B cell (primary cell): ENCODE data around the gene GDPD4. TPM values are rescaled to one million over a fixed set of nuclear protein-coding genes. Genes with fewer than 3 reads are reported as not detected.

Experiments
- ATAC-seq: fragments of 200-7000 bp; cut with Tn5 transposase; one replicate; pipeline ENCODE4 v1.10.0; 2021; ENCODE audit warnings: low read depth, mild to moderate bottlenecking, moderate number of reproducible peaks, moderate library complexity
- CTCF ChIA-PET: fragments of 350-600 bp; sonication (Branson Sonifier 250); formaldehyde crosslinking; loops from one replicate; lab custom pipeline; 2021; ENCODE audit warnings: antibody characterized with exemption, inconsistent platforms; lab: Charles Lee
- POLR2A ChIA-PET: fragments of 350-600 bp; sonication (Branson Sonifier 250); formaldehyde crosslinking; loops from one replicate; lab custom pipeline; 2021; ENCODE audit warnings: antibody characterized with exemption; lab: Charles Lee
- DNase-seq: peaks from one replicate; pipeline ENCODE4 v3.0.0; 2013
- H2AFZ ChIP-seq: 2 replicates; pipeline ENCODE4 v1.6.1; 2012; ENCODE audit warnings: mild to moderate bottlenecking, low read depth, low read length; ENCODE audit not compliant: insufficient read depth, poor library complexity, severe bottlenecking
- H3K27ac ChIP-seq, 2 donors: 1 replicate in 1 of 2; 2 replicates in 1 of 2; pipeline ENCODE4 v1.5.1; 2012 to 2013; ENCODE audit warnings: low read length in 2 of 2, mild to moderate bottlenecking in 2 of 2, moderate library complexity in 1 of 2
- H3K27me3 ChIP-seq, 4 experiments: fragments of 200-600 bp in 1 of 4; sonication (generic) in 1 of 4; replicated peaks in 1 of 4; 1 replicate in 2 of 4; 2 replicates in 2 of 4; pipeline versions ENCODE4 v1.6.1 to v1.7.0; 2013 to 2016; ENCODE audit warnings: low read length in 3 of 4, mild to moderate bottlenecking in 2 of 4, mixed read lengths in 1 of 4, moderate library complexity in 1 of 4; ENCODE audit not compliant: insufficient read depth in 4 of 4, control insufficient read depth in 3 of 4; ENCODE audit errors: control extremely low read depth in 1 of 4
- H3K36me3 ChIP-seq, 2 experiments: replicated peaks in 1 of 2; 1 replicate in 1 of 2; 2 replicates in 1 of 2; pipeline versions ENCODE4 v1.6.1 to v1.7.1; 2013; ENCODE audit warnings: low read length in 1 of 2; ENCODE audit not compliant: insufficient read depth in 2 of 2, control insufficient read depth in 1 of 2; ENCODE audit errors: control extremely low read depth in 1 of 2, extremely low read depth in 1 of 2
- H3K4me1 ChIP-seq, 2 donors: fragments of 200-600 bp in 1 of 2; sonication (generic) in 1 of 2; 1 replicate in 1 of 2; 2 replicates in 1 of 2; pipeline versions ENCODE4 v1.5.1 to v1.6.1; 2013 to 2017; ENCODE audit warnings: low read length in 2 of 2; ENCODE audit not compliant: control insufficient read depth in 2 of 2, insufficient read depth in 2 of 2
- H3K4me2 ChIP-seq: replicated peaks from 2 replicates; pipeline ENCODE3; 2012; ENCODE audit warnings: mild to moderate bottlenecking, low read depth, low read length; ENCODE audit not compliant: poor library complexity, severe bottlenecking
- H3K4me3 ChIP-seq, 5 experiments: fragments of 200-600 bp in 1 of 5; sonication (generic) in 1 of 5; 1 replicate in 3 of 5; 2 replicates in 2 of 5; pipeline versions ENCODE4 v1.5.1 to v1.7.0; 2011 to 2016; ENCODE audit warnings: low read length in 4 of 5, mild to moderate bottlenecking in 4 of 5, low read depth in 2 of 5, control low read depth in 1 of 5, moderate library complexity in 1 of 5; ENCODE audit not compliant: insufficient read depth in 1 of 5; ENCODE audit errors: control extremely low read depth in 1 of 5, extremely low read depth in 1 of 5
- H3K79me2 ChIP-seq: fragments of 200-600 bp; sonication (generic); one replicate; pipeline ENCODE4 v1.6.0; 2016; ENCODE audit warnings: low read length; ENCODE audit not compliant: control insufficient read depth, insufficient read depth
- H3K9ac ChIP-seq: fragments of 200-600 bp; sonication (generic); 2 replicates; pipeline ENCODE4 v1.6.1; 2017; ENCODE audit warnings: mild to moderate bottlenecking, low read length, moderate library complexity
- H3K9me3 ChIP-seq, 3 donors: one replicate each; pipeline versions ENCODE4 v1.6.1 to v1.7.1; 2013; ENCODE audit warnings: low read length in 2 of 3; ENCODE audit not compliant: control insufficient read depth in 2 of 3, insufficient read depth in 1 of 3; ENCODE audit errors: control extremely low read depth in 1 of 3
- H4K20me1 ChIP-seq: 2 replicates; pipeline ENCODE4 v1.6.0; 2012; ENCODE audit warnings: mild to moderate bottlenecking, low read length; ENCODE audit not compliant: insufficient read depth, control insufficient read depth, poor library complexity, severe bottlenecking
- H3K27ac Mint-ChIP-seq: one replicate; pipeline ENCODE4 v1.8.0; 2021; ENCODE audit warnings: mixed read lengths
- H3K27me3 Mint-ChIP-seq: one replicate; pipeline ENCODE4 v1.8.0; 2021; ENCODE audit warnings: mixed read lengths
- H3K4me1 Mint-ChIP-seq: one replicate; pipeline ENCODE4 v1.8.0; 2021; ENCODE audit warnings: mixed read lengths
- H3K4me3 Mint-ChIP-seq: one replicate; pipeline ENCODE4 v1.8.0; 2021; ENCODE audit warnings: mixed read lengths
- H3K9me3 Mint-ChIP-seq: one replicate; pipeline ENCODE4 v1.8.0; 2022; ENCODE audit warnings: mixed read lengths; ENCODE audit not compliant: insufficient read depth
- CTCF ChIP-seq: fragments of 200-600 bp; IDR thresholded peaks from one replicate; pipeline ENCODE4 v1.8.0; 2022; ENCODE audit warnings: antibody characterized with exemption, mild to moderate bottlenecking
- EZH2 ChIP-seq: IDR thresholded peaks from 2 replicates; pipeline ENCODE4 v1.6.1; 2012; ENCODE audit warnings: borderline replicate concordance, low read depth, mild to moderate bottlenecking, moderate library complexity, low read length; ENCODE audit not compliant: insufficient read depth, poor library complexity, severe bottlenecking
- WGBS: methylation state at CpG from one replicate; pipeline ENCODE4 v1.1.5; 2013; ENCODE audit warnings: missing lambda C conversion rate; ENCODE audit not compliant: insufficient coverage; 5-methylcytosine and 5-hydroxymethylcytosine counted together
- intact Hi-C: fragments of 100-400 bp; cut with micrococcal nuclease; formaldehyde crosslinking; loops from one replicate; pipeline ENCODE4 v1.10.0; 2022
- polyA plus RNA-seq: library from polyadenylated mRNA; depleted of rRNA; stranded (reverse); fragments of >200 nt; gene quantifications from 2 replicates; pipeline ENCODE4 v1.2.3, GENCODE V29; 2012
- total RNA-seq, 2 donors: library from RNA; stranded (reverse); fragments of 120-200 nt in 1 of 2; gene quantifications; 1 replicate in 1 of 2; 2 replicates in 1 of 2; pipeline versions ENCODE4 v1.2.3 to v1.2.4, GENCODE V29; 2013 to 2022

GDPD4 gene
- total and polyA plus RNA-seq, 2 donors (not counting 1 experiment from before 2014, with no cell fraction given): not detected

- Histone ChIP-seq H3K36me3 (no peaks in the 10 kb centered on the region), H2AFZ (no peak overlapping the region), H3K79me2 (no peaks in the 10 kb centered on the region), H3K4me1 (no peaks in the 10 kb centered on the region), H3K4me2 (no peak overlapping the region), H3K27ac (no peak overlapping the region), H3K9me3 (no peaks in the 10 kb centered on the region), H3K4me3 (no peak overlapping the region), H3K9ac (no peak overlapping the region), H3K27me3 (no peaks in the 10 kb centered on the region), H4K20me1 (no peaks in the 10 kb centered on the region)
- intact Hi-C loops: no loop called here
- TF ChIP-seq CTCF (no peak), EZH2 (no peak)
- Mint-ChIP-seq H3K4me1 (no peaks in the 10 kb centered on the region), H3K27me3 (no peaks in the 10 kb centered on the region), H3K27ac (no peak overlapping the region), H3K9me3 (no peaks in the 10 kb centered on the region), H3K4me3 (no peak overlapping the region)
- CTCF ChIA-PET: no interaction called here
- POLR2A ChIA-PET: no interaction called here
- DNase-seq: no peak
- 88% methylated on average over 20 of the region's 25 CpGs for WGBS
- no peak for ATAC-seq
Measured at GRCh38 chr11:77202941-77203900, 98.3 kb downstream of the GDPD4 start.
